NCI-H69 (cell line): ENCODE results near the gene IGLON5.
A peak's percentile ranks its signal among the peaks of the same experiment; 100 is the strongest.

Experiments used
- DNase-seq: peaks from one replicate; lab custom pipeline; 2025; lab: John Stamatoyannopoulos, UW

IGLON5 gene

GRCh38 chr19:51339313-51339686, 27.9 kb downstream of the IGLON5 start:
- no peak for DNase-seq

GRCh38 chr19:51339687-51340656, 28.5 kb downstream of the IGLON5 start:
- DNase-seq = peak; percentile 26

- DNase-seq = no peak
These were observed 29.6 kb downstream of the IGLON5 start for GRCh38 chr19:51341066-51341465.

- no peak for DNase-seq
These were observed 30.6 kb downstream of the IGLON5 start, which contains the start of gene VSIG10L for GRCh38 chr19:51341976-51342580. TSS of gene VSIG10L (minus strand) at chr19:51342139. CDS start at chr19:51342124, 15 bp downstream.

GRCh38 chr19:51342631-51343569, 31.5 kb downstream of the IGLON5 start:
- DNase-seq = no peak

- DNase-seq = no peak
These were observed 33.7 kb downstream of the IGLON5 start for GRCh38 chr19:51345076-51345620.

- DNase-seq = no peak
These were observed 35.3 kb downstream of the IGLON5 start for GRCh38 chr19:51346742-51347141.

GRCh38 chr19:51347209-51347928, 35.9 kb downstream of the IGLON5 start:
- no peak for DNase-seq

- no peak for DNase-seq
These were observed 40.0 kb downstream of the IGLON5 start for GRCh38 chr19:51351266-51351990.

GRCh38 chr19:51352783-51353360, 41.4 kb downstream of the IGLON5 start:
- no peak for DNase-seq

GRCh38 chr19:51354103-51354741, 42.8 kb downstream of the IGLON5 start:
- no peak for DNase-seq

GRCh38 chr19:51354742-51355148, 43.3 kb downstream of the IGLON5 start:
- DNase-seq = no peak

GRCh38 chr19:51356159-51356801, 44.8 kb downstream of the IGLON5 start:
- DNase-seq = no peak

GRCh38 chr19:51357952-51358351, 46.5 kb downstream of the IGLON5 start:
- no peak for DNase-seq

- no peak for DNase-seq
These were observed 47.9 kb downstream of the IGLON5 start for GRCh38 chr19:51359294-51359693.

GRCh38 chr19:51361239-51361638, 49.8 kb downstream of the IGLON5 start:
- no peak for DNase-seq

GRCh38 chr19:51364200-51365106, 53.0 kb downstream of the IGLON5 start:
- no peak for DNase-seq
